CD8-positive, alpha-beta memory T cell (primary cell): ENCODE results near the gene PCDH9. TPM values are rescaled to one million over a fixed set of nuclear protein-coding genes. Genes with fewer than 3 reads are reported as not detected.

Source experiments
- CTCF ChIA-PET: fragments of 350-600 bp; sonication (Branson Sonifier 250); formaldehyde crosslinking; loops from one replicate; lab custom pipeline; 2021; ENCODE audit warnings: antibody characterized with exemption; lab: Charles Lee
- POLR2A ChIA-PET: fragments of 350-600 bp; sonication (Branson Sonifier 250); formaldehyde crosslinking; loops from one replicate; lab custom pipeline; 2021; ENCODE audit warnings: antibody characterized with exemption; lab: Charles Lee
- DNase-seq, 5 donors: peaks; one replicate each; pipeline versions ENCODE4 v3.0.0 to v3.0.0-alpha.2; 2020 to 2022; ENCODE audit warnings: mixed read lengths in 1 of 5
- H3K27ac ChIP-seq: one replicate; pipeline ENCODE4 v1.7.0; 2013; ENCODE audit warnings: low read depth, mild to moderate bottlenecking, low read length, moderate library complexity
- H3K27me3 ChIP-seq: 2 replicates; pipeline ENCODE4 v1.7.0; 2013; ENCODE audit warnings: low read length, mild to moderate bottlenecking; ENCODE audit not compliant: insufficient read depth, poor library complexity, severe bottlenecking
- H3K36me3 ChIP-seq: 2 replicates; pipeline ENCODE4 v1.7.0; 2013; ENCODE audit warnings: mild to moderate bottlenecking, low read length, moderate library complexity; ENCODE audit not compliant: insufficient read depth
- H3K4me1 ChIP-seq: 2 replicates; pipeline ENCODE4 v1.7.0; 2013; ENCODE audit warnings: mild to moderate bottlenecking, low read length, moderate library complexity; ENCODE audit not compliant: insufficient read depth
- H3K4me3 ChIP-seq: 2 replicates; pipeline ENCODE4 v1.7.0; 2013; ENCODE audit warnings: mild to moderate bottlenecking, low read length
- H3K9me3 ChIP-seq: 2 replicates; pipeline ENCODE4 v1.7.0; 2013; ENCODE audit warnings: mild to moderate bottlenecking, low read length
- H3K27ac Mint-ChIP-seq, 8 donors: one replicate each; pipeline ENCODE4 v1.8.0; 2020 to 2021; ENCODE audit warnings: mixed read lengths in 8 of 8, mild to moderate bottlenecking in 6 of 8, inconsistent platforms in 3 of 8, moderate library complexity in 3 of 8
- H3K27me3 Mint-ChIP-seq, 2 donors: one replicate each; pipeline ENCODE4 v1.8.0; 2020 to 2021; ENCODE audit warnings: mixed read lengths in 2 of 2, mild to moderate bottlenecking in 1 of 2, moderate library complexity in 1 of 2
- H3K36me3 Mint-ChIP-seq, 3 donors: one replicate each; pipeline ENCODE4 v1.8.0; 2020 to 2021; ENCODE audit warnings: mixed read lengths in 3 of 3, inconsistent platforms in 1 of 3, mild to moderate bottlenecking in 1 of 3
- H3K4me1 Mint-ChIP-seq, 3 donors: one replicate each; pipeline ENCODE4 v1.8.0; 2020 to 2021; ENCODE audit warnings: mixed read lengths in 3 of 3, inconsistent platforms in 1 of 3, mild to moderate bottlenecking in 1 of 3
- H3K4me3 Mint-ChIP-seq, 7 donors: one replicate each; pipeline ENCODE4 v1.8.0; 2020 to 2021; ENCODE audit warnings: mixed read lengths in 7 of 7, mild to moderate bottlenecking in 6 of 7, moderate library complexity in 4 of 7, inconsistent platforms in 2 of 7
- H3K9me3 Mint-ChIP-seq, 5 donors: one replicate each; pipeline ENCODE4 v1.8.0; 2020 to 2022; ENCODE audit warnings: mixed read lengths in 5 of 5, mild to moderate bottlenecking in 3 of 5, moderate library complexity in 2 of 5, inconsistent platforms in 1 of 5
- polyA plus RNA-seq: library from polyadenylated mRNA; unstranded; fragments of 300-500 nt; fragmentation: Illumina TruSeq; gene quantifications from one replicate; pipeline ENCODE4 v1.2.3, GENCODE V29; 2021
- total RNA-seq, 2 experiments: library from RNA; stranded (reverse); gene quantifications; one replicate each; pipeline ENCODE4 v1.2.3, GENCODE V29; 2021

The PCDH9 gene
- total and polyA plus RNA-seq, 3 experiments from 2014 or later: 0.09 to 0.21 (median 0.16) TPM

GRCh38 chr13:66748712-66749111 lies 481.4 kb downstream of the PCDH9 start:
- no peak for DNase-seq

GRCh38 chr13:66745307-66745706 lies 484.8 kb downstream of the PCDH9 start:
- Mint-ChIP-seq H3K27me3 (no peaks in the 10 kb centered on the region), H3K4me3 (no peak overlapping the region), H3K9me3 (peaks cover 0 to 22% (median 2%) of the 10 kb centered on the region in 5 donors), H3K4me1 (no peaks in the 10 kb centered on the region), H3K36me3 (no peaks in the 10 kb centered on the region), H3K27ac (no peak overlapping the region)
- no peaks in the 10 kb centered on the region for H3K9me3 ChIP-seq
- H3K27me3 ChIP-seq: no peaks in the 10 kb centered on the region
- no peak overlapping the region for H3K4me3 ChIP-seq
- H3K27ac ChIP-seq: no peak overlapping the region
- no peak for DNase-seq
- POLR2A ChIA-PET: no interaction called here
- CTCF ChIA-PET: no interaction called here
- no peaks in the 10 kb centered on the region for H3K36me3 ChIP-seq
- no peaks in the 10 kb centered on the region for H3K4me1 ChIP-seq

More at GRCh38 chr13:66748712-66749111, 481.4 kb downstream of the PCDH9 start:
- ChIA-PET CTCF (no interaction called here), POLR2A (no interaction called here)
- Mint-ChIP-seq H3K27me3 (no peaks in the 10 kb centered on the region), H3K36me3 (no peaks in the 10 kb centered on the region), H3K9me3 (peaks cover 0 to 22% (median 5%) of the 10 kb centered on the region in 5 donors), H3K4me3 (no peak overlapping the region), H3K4me1 (no peaks in the 10 kb centered on the region), H3K27ac (no peak overlapping the region)
- Histone ChIP-seq H3K36me3 (no peaks in the 10 kb centered on the region), H3K27me3 (no peaks in the 10 kb centered on the region), H3K4me1 (no peaks in the 10 kb centered on the region), H3K4me3 (no peak overlapping the region), H3K27ac (no peak overlapping the region), H3K9me3 (no peaks in the 10 kb centered on the region)

DNA sequence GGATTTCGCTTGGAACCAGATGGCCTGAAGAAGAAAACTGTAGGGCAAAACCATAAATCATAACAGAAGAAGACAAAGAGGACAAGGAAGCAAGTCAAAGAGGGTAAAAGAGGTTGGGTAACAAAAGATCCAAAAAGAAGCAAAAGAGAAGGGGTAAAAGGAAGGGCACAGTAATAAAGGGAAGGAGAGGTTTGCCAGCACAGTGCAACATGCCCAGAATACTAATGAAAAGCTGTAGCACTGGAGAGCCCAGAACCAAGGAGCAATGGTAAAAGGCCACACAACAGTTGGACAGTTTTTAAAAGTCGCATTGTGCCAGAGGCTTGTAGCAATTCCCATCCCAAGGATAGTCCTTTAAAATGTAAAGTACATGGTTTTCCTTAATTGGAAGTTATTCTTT lies 506.6 kb downstream of the PCDH9 start:
- Mint-ChIP-seq H3K27me3 (no peaks in the 10 kb centered on the region), H3K36me3 (no peaks in the 10 kb centered on the region), H3K9me3 (peaks cover 0 to 13% (median 4%) of the 10 kb centered on the region in 5 donors), H3K4me3 (no peak overlapping the region), H3K4me1 (no peaks in the 10 kb centered on the region), H3K27ac (no peak overlapping the region)
- DNase-seq: no peak
- ChIA-PET CTCF (no interaction called here), POLR2A (no interaction called here)
- Histone ChIP-seq H3K27ac (no peak overlapping the region), H3K27me3 (no peaks in the 10 kb centered on the region), H3K4me1 (no peaks in the 10 kb centered on the region), H3K4me3 (no peak overlapping the region), H3K9me3 (peaks cover 4% of the 10 kb centered on the region), H3K36me3 (no peaks in the 10 kb centered on the region)

DNA sequence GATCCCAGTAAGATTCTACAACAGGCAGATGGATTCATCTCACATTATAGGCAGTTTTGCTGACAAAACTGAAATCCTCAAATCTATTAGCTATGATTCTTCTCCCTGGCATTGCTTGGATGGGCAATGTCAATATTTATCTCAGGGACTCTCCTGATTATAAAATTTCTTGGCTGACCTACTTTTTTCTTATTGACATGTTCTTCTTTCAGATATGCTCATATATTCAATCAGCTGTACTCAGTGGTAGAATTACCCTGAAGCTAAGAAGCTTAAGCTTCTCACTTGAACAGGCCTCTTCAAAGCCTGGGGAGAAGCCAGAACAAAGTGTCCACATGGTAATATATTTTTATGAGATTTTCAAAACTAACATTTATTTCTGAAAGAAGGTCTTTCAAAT lies 513.6 kb downstream of the PCDH9 start:
- Histone ChIP-seq H3K36me3 (no peaks in the 10 kb centered on the region), H3K27ac (no peak overlapping the region), H3K9me3 (no peaks in the 10 kb centered on the region), H3K27me3 (no peaks in the 10 kb centered on the region), H3K4me3 (no peak overlapping the region), H3K4me1 (no peaks in the 10 kb centered on the region)
- POLR2A ChIA-PET: no interaction called here
- CTCF ChIA-PET: no interaction called here
- Mint-ChIP-seq H3K9me3 (peaks cover 0 to 34% (median 4%) of the 10 kb centered on the region in 5 donors), H3K27ac (no peak overlapping the region), H3K4me1 (no peaks in the 10 kb centered on the region), H3K4me3 (no peak overlapping the region), H3K36me3 (no peaks in the 10 kb centered on the region), H3K27me3 (no peaks in the 10 kb centered on the region)
- DNase-seq: no peak

DNA sequence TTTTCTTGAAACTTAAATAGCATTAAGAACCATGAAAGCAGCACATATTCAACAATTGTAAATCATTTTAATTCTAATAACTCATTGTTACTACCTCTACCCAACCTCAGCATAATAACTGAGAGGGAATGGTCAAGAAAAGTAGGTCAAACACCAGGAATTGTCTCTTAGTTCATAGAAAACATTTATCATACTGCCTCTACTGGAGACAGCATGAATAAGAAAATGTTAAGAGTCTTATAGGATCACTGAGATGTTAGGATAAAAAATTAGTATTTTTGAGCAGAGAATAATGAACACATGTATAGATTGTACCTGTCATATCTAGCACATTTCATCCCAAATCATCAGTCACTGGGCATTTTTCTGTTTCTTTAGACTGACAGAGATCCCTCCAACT lies 515.3 kb downstream of the PCDH9 start:
- Histone ChIP-seq H3K4me3 (no peak overlapping the region), H3K27ac (no peak overlapping the region), H3K4me1 (no peaks in the 10 kb centered on the region), H3K9me3 (no peaks in the 10 kb centered on the region), H3K27me3 (no peaks in the 10 kb centered on the region), H3K36me3 (no peaks in the 10 kb centered on the region)
- H3K27ac Mint-ChIP-seq: no peak overlapping the region
- no peaks in the 10 kb centered on the region for H3K4me1 Mint-ChIP-seq
- no peaks in the 10 kb centered on the region for H3K27me3 Mint-ChIP-seq
- ChIA-PET CTCF (no interaction called here), POLR2A (no interaction called here)
- H3K36me3 Mint-ChIP-seq: no peaks in the 10 kb centered on the region
- no peak overlapping the region for H3K4me3 Mint-ChIP-seq
- H3K9me3 Mint-ChIP-seq: peaks cover 0 to 39% (median 5%) of the 10 kb centered on the region in 5 donors
- no peak for DNase-seq

GRCh38 chr13:66704110-66704509 lies 526.0 kb downstream of the PCDH9 start:
- Histone ChIP-seq H3K27me3 (no peaks in the 10 kb centered on the region), H3K36me3 (no peaks in the 10 kb centered on the region), H3K4me3 (no peak overlapping the region), H3K9me3 (no peaks in the 10 kb centered on the region), H3K27ac (no peak overlapping the region), H3K4me1 (no peaks in the 10 kb centered on the region)
- H3K4me3 Mint-ChIP-seq: no peak overlapping the region
- no peaks in the 10 kb centered on the region for H3K27me3 Mint-ChIP-seq
- ChIA-PET CTCF (no interaction called here), POLR2A (no interaction called here)
- no peak overlapping the region for H3K27ac Mint-ChIP-seq
- H3K4me1 Mint-ChIP-seq: no peaks in the 10 kb centered on the region
- H3K36me3 Mint-ChIP-seq: no peaks in the 10 kb centered on the region
- peaks cover 0 to 33% (median 4%) of the 10 kb centered on the region in 5 donors for H3K9me3 Mint-ChIP-seq
- no peak for DNase-seq

GRCh38 chr13:66703597-66703996 lies 526.5 kb downstream of the PCDH9 start:
- ChIA-PET CTCF (no interaction called here), POLR2A (no interaction called here)
- DNase-seq: no peak
- Mint-ChIP-seq H3K27me3 (no peaks in the 10 kb centered on the region), H3K4me3 (no peak overlapping the region), H3K36me3 (no peaks in the 10 kb centered on the region), H3K27ac (no peak overlapping the region), H3K9me3 (peaks cover 0 to 29% (median 4%) of the 10 kb centered on the region in 5 donors), H3K4me1 (no peaks in the 10 kb centered on the region)
- no peaks in the 10 kb centered on the region for H3K4me1 ChIP-seq
- no peaks in the 10 kb centered on the region for H3K9me3 ChIP-seq
- H3K4me3 ChIP-seq: no peak overlapping the region
- H3K27ac ChIP-seq: no peak overlapping the region
- H3K27me3 ChIP-seq: no peaks in the 10 kb centered on the region
- H3K36me3 ChIP-seq: no peaks in the 10 kb centered on the region

GRCh38 chr13:66700117-66700601 lies 530.0 kb downstream of the PCDH9 start:
- Histone ChIP-seq H3K27ac (no peak overlapping the region), H3K9me3 (no peaks in the 10 kb centered on the region), H3K36me3 (no peaks in the 10 kb centered on the region), H3K4me1 (no peaks in the 10 kb centered on the region), H3K4me3 (no peak overlapping the region), H3K27me3 (no peaks in the 10 kb centered on the region)
- H3K27me3 Mint-ChIP-seq: no peaks in the 10 kb centered on the region
- H3K4me1 Mint-ChIP-seq: no peaks in the 10 kb centered on the region
- ChIA-PET POLR2A (no interaction called here), CTCF (no interaction called here)
- H3K27ac Mint-ChIP-seq: no peak overlapping the region
- no peak overlapping the region for H3K4me3 Mint-ChIP-seq
- DNase-seq: no peak
- H3K9me3 Mint-ChIP-seq: peaks cover 0 to 14% (median 4%) of the 10 kb centered on the region in 5 donors
- H3K36me3 Mint-ChIP-seq: no peaks in the 10 kb centered on the region

- Histone ChIP-seq H3K27ac (no peak overlapping the region), H3K36me3 (no peaks in the 10 kb centered on the region), H3K9me3 (no peaks in the 10 kb centered on the region), H3K4me3 (no peak overlapping the region), H3K4me1 (no peaks in the 10 kb centered on the region), H3K27me3 (no peaks in the 10 kb centered on the region)
- Mint-ChIP-seq H3K4me3 (no peak overlapping the region), H3K27me3 (no peaks in the 10 kb centered on the region), H3K4me1 (no peaks in the 10 kb centered on the region), H3K27ac (no peak overlapping the region), H3K36me3 (no peaks in the 10 kb centered on the region), H3K9me3 (peaks cover 0 to 6% (median 4%) of the 10 kb centered on the region in 5 donors)
- no peak for DNase-seq
- ChIA-PET POLR2A (no interaction called here), CTCF (no interaction called here)
Measured at GRCh38 chr13:66693656-66694055, 536.5 kb downstream of the PCDH9 start.
